ENCODE results near the gene MEF2C.

The MEF2C gene

DNA sequence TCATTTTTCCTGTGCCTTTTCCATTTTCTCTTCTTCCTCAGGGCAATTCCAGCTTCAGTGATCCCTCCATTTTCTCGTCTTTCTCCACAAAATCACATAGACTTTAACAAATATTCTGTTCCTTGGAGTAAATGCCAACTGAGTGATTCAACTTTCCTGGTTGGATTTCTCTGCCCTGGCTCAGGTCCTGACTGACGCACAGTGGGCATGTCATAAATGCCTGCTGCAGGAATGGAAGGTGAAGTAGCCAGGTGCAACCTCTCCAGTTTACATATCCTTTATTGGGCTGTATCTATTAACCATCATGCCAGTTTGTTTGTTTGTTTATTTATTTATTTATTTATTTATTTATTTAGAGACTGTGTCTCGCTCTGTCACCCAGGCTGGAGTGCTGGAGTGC lies 95.1 kb downstream of the MEF2C start:
- Mint-ChIP-seq H3K36me3 (ENCODE audit: low read depth) (no peaks in the 10 kb centered on the region), H3K27ac (no peak overlapping the region), H3K4me3 (no peak overlapping the region), H3K4me1 (ENCODE audit: low read depth) (peaks cover 25% of the 10 kb centered on the region), H3K9me3 (no peaks in the 10 kb centered on the region), H3K27me3 (peaks cover 9% of the 10 kb centered on the region)

DNA sequence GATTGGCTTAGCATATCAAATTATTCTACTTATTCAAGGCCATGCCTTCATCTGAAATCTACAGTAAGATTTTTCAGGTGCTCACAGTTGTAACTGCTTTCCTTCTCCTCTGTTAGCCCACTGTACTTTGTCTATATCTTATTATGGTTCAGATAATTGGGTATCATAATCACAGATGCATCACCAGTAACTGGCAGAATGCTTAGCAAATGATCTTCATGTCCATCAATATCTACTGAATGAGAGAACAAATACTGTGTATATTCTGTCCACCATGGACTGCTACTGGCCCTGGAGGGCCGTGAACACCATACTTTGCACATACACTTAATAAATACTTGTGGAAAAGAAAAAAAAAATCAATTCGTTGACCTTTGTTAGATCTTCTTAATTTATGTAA lies 96.2 kb downstream of the MEF2C start:
- Mint-ChIP-seq H3K27me3 (peaks cover 9% of the 10 kb centered on the region), H3K9me3 (no peaks in the 10 kb centered on the region), H3K4me1 (ENCODE audit: low read depth) (peaks cover 27% of the 10 kb centered on the region), H3K4me3 (no peak overlapping the region), H3K36me3 (ENCODE audit: low read depth) (no peaks in the 10 kb centered on the region), H3K27ac (peak overlapping the region; percentile 63)

GRCh38 chr5:88785746-88786565 lies 97.0 kb downstream of the MEF2C start:
- Mint-ChIP-seq H3K4me3 (peak overlapping the region; percentile 49), H3K9me3 (no peaks in the 10 kb centered on the region), H3K4me1 (ENCODE audit: low read depth) (peaks cover 27% of the 10 kb centered on the region), H3K27ac (peak overlapping the region; percentile 86), H3K27me3 (peaks cover 9% of the 10 kb centered on the region), H3K36me3 (ENCODE audit: low read depth) (no peaks in the 10 kb centered on the region)

GRCh38 chr5:88782571-88782970 lies 100.4 kb downstream of the MEF2C start:
- H3K36me3 Mint-ChIP-seq (ENCODE audit: low read depth), result no peaks in the 10 kb centered on the region
- no peak overlapping the region for H3K4me3 Mint-ChIP-seq
- no peak overlapping the region for H3K27ac Mint-ChIP-seq
- peaks cover 33% of the 10 kb centered on the region for H3K4me1 Mint-ChIP-seq (ENCODE audit: low read depth)
- no peaks in the 10 kb centered on the region for H3K9me3 Mint-ChIP-seq
- H3K27me3 Mint-ChIP-seq, result peaks cover 6% of the 10 kb centered on the region

GRCh38 chr5:88780736-88781135 lies 102.2 kb downstream of the MEF2C start:
- no peak overlapping the region for H3K27ac Mint-ChIP-seq
- H3K36me3 Mint-ChIP-seq (ENCODE audit: low read depth), result no peaks in the 10 kb centered on the region
- peaks cover 22% of the 10 kb centered on the region for H3K4me1 Mint-ChIP-seq (ENCODE audit: low read depth)
- H3K9me3 Mint-ChIP-seq, result no peaks in the 10 kb centered on the region
- no peak overlapping the region for H3K4me3 Mint-ChIP-seq
- H3K27me3 Mint-ChIP-seq, result no peaks in the 10 kb centered on the region

GRCh38 chr5:88778736-88779135 lies 104.2 kb downstream of the MEF2C start:
- no peaks in the 10 kb centered on the region for H3K36me3 Mint-ChIP-seq (ENCODE audit: low read depth)
- no peaks in the 10 kb centered on the region for H3K9me3 Mint-ChIP-seq
- peaks cover 10% of the 10 kb centered on the region for H3K4me1 Mint-ChIP-seq (ENCODE audit: low read depth)
- H3K27me3 Mint-ChIP-seq, result no peaks in the 10 kb centered on the region
- H3K4me3 Mint-ChIP-seq, result no peak overlapping the region
- no peak overlapping the region for H3K27ac Mint-ChIP-seq

- Mint-ChIP-seq H3K4me3 (no peak overlapping the region), H3K27ac (no peak overlapping the region), H3K4me1 (ENCODE audit: low read depth) (peaks cover 6% of the 10 kb centered on the region), H3K9me3 (no peaks in the 10 kb centered on the region), H3K36me3 (ENCODE audit: low read depth) (no peaks in the 10 kb centered on the region), H3K27me3 (peaks cover 5% of the 10 kb centered on the region)
These were observed 106.3 kb downstream of the MEF2C start for GRCh38 chr5:88776692-88777091.

DNA sequence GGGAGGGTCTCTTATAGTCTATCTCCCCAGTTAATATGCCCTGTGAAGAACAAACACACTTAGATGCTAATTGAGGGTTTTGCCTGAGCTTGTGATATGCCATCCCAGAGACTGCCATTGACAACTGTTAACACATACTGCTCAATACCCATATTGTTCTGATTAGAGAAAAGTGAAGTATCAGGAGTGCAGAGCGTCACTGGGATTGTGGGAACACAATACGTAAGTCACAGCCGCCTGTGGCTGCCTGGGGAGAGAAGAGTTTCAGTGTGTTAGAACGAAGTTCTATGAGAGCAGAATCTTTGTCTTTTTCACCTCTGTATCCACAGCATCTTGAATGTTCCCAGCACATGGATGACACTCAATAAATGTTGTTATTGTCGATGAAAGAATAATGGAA lies 110.2 kb downstream of the MEF2C start:
- no peak overlapping the region for H3K4me3 Mint-ChIP-seq
- no peaks in the 10 kb centered on the region for H3K36me3 Mint-ChIP-seq (ENCODE audit: low read depth)
- no peak overlapping the region for H3K27ac Mint-ChIP-seq
- H3K4me1 Mint-ChIP-seq (ENCODE audit: low read depth), result no peaks in the 10 kb centered on the region
- peaks cover 4% of the 10 kb centered on the region for H3K9me3 Mint-ChIP-seq
- peaks cover 10% of the 10 kb centered on the region for H3K27me3 Mint-ChIP-seq

GRCh38 chr5:88772047-88772446 lies 110.9 kb downstream of the MEF2C start:
- Mint-ChIP-seq H3K9me3 (peaks cover 4% of the 10 kb centered on the region), H3K27me3 (peaks cover 12% of the 10 kb centered on the region), H3K27ac (no peak overlapping the region), H3K36me3 (ENCODE audit: low read depth) (no peaks in the 10 kb centered on the region), H3K4me3 (no peak overlapping the region), H3K4me1 (ENCODE audit: low read depth) (no peaks in the 10 kb centered on the region)

- Mint-ChIP-seq H3K36me3 (ENCODE audit: low read depth) (no peaks in the 10 kb centered on the region), H3K9me3 (peaks cover 4% of the 10 kb centered on the region), H3K4me1 (ENCODE audit: low read depth) (no peaks in the 10 kb centered on the region), H3K27ac (no peak overlapping the region), H3K4me3 (no peak overlapping the region), H3K27me3 (peaks cover 13% of the 10 kb centered on the region)
These were observed 112.4 kb downstream of the MEF2C start for GRCh38 chr5:88770276-88771257.

DNA sequence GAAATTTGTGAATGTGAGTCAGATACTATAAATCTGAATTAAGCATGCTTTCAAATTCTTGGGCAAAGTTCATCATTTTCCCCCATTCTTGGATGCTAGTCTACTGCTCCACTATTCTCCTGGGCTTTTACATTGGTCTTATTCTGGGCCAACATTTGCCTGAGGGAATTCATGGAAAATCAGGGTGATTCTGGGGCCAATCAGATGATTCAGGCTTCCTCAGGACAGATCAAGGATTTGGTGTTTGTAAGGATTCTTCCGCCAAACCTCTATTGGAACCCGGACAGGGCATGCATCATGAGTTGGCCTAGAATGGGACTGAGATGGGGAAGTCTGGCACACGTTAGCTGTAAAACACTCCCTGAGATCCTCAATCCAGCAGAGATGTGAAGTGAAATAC lies 113.8 kb downstream of the MEF2C start:
- H3K27ac Mint-ChIP-seq, result no peak overlapping the region
- peaks cover 13% of the 10 kb centered on the region for H3K27me3 Mint-ChIP-seq
- peaks cover 4% of the 10 kb centered on the region for H3K9me3 Mint-ChIP-seq
- no peaks in the 10 kb centered on the region for H3K36me3 Mint-ChIP-seq (ENCODE audit: low read depth)
- H3K4me1 Mint-ChIP-seq (ENCODE audit: low read depth), result no peaks in the 10 kb centered on the region
- no peak overlapping the region for H3K4me3 Mint-ChIP-seq

GRCh38 chr5:88768411-88768810 lies 114.6 kb downstream of the MEF2C start:
- peaks cover 4% of the 10 kb centered on the region for H3K9me3 Mint-ChIP-seq
- H3K4me3 Mint-ChIP-seq, result no peak overlapping the region
- no peaks in the 10 kb centered on the region for H3K36me3 Mint-ChIP-seq (ENCODE audit: low read depth)
- H3K27me3 Mint-ChIP-seq, result peaks cover 13% of the 10 kb centered on the region
- H3K27ac Mint-ChIP-seq, result no peak overlapping the region
- H3K4me1 Mint-ChIP-seq (ENCODE audit: low read depth), result no peaks in the 10 kb centered on the region

DNA sequence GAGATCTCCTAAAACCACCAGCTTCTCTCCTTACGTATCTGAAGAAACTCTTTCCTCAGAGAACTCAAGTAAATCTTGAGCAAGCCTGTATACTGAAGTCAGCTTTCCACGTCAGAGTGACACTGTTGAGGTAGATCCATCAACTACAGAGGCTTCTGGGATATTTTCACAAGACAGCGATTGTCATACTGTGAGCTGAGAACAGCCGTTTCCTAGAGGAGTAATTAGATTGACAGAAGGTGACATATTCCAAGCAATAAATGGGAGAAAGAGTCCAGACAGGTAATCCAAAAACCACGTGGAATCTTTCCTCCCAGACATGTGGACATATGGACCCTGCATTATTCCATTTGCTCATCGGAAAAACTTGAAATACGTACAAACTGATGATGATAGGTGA lies 117.2 kb downstream of the MEF2C start:
- Mint-ChIP-seq H3K9me3 (peaks cover 4% of the 10 kb centered on the region), H3K4me1 (ENCODE audit: low read depth) (no peaks in the 10 kb centered on the region), H3K36me3 (ENCODE audit: low read depth) (no peaks in the 10 kb centered on the region), H3K27me3 (peaks cover 13% of the 10 kb centered on the region), H3K4me3 (no peak overlapping the region), H3K27ac (no peak overlapping the region)

GRCh38 chr5:88765171-88765570 lies 117.8 kb downstream of the MEF2C start:
- Mint-ChIP-seq H3K4me3 (no peak overlapping the region), H3K9me3 (no peaks in the 10 kb centered on the region), H3K27ac (no peak overlapping the region), H3K4me1 (ENCODE audit: low read depth) (no peaks in the 10 kb centered on the region), H3K27me3 (peaks cover 13% of the 10 kb centered on the region), H3K36me3 (ENCODE audit: low read depth) (no peaks in the 10 kb centered on the region)

- H3K27ac Mint-ChIP-seq, result no peak overlapping the region
- peaks cover 6% of the 10 kb centered on the region for H3K4me1 Mint-ChIP-seq (ENCODE audit: low read depth)
- H3K27me3 Mint-ChIP-seq, result peaks cover 23% of the 10 kb centered on the region
- H3K36me3 Mint-ChIP-seq (ENCODE audit: low read depth), result no peaks in the 10 kb centered on the region
- H3K4me3 Mint-ChIP-seq, result no peak overlapping the region
- no peaks in the 10 kb centered on the region for H3K9me3 Mint-ChIP-seq
These were observed 121.0 kb downstream of the MEF2C start for GRCh38 chr5:88761939-88762338.
